Measurements from ENCODE around the gene WNK2.
A peak's percentile ranks its signal among the peaks of the same experiment; 100 is the strongest.

GRCh38 chr9:93302586-93303257 is 118.8 kb downstream of the WNK2 start:
- TF ChIP-seq POLR2A (IDR thresholded peaks at IDR 0.05; ENCODE audit: low read depth, low read length), result no peak
- TF ChIP-seq CTCF (IDR thresholded peaks at IDR 0.05; ENCODE audit: extremely low read depth in 1 of 2, insufficient read depth in 1 of 2, low read depth in 1 of 2, low read length in 2 of 2), result peak; percentile 53 to 82
- no peak for TF ChIP-seq MAX (IDR thresholded peaks at IDR 0.05; ENCODE audit: insufficient read depth, insufficient read length)
- TF ChIP-seq FOS (IDR thresholded peaks at IDR 0.05; ENCODE audit: borderline replicate concordance, insufficient read depth, low read length), result no peak
- no peak for TF ChIP-seq POLR2AphosphoS5 (IDR thresholded peaks at IDR 0.05; ENCODE audit: insufficient read depth, low read depth, low read length)
- no peak for TF ChIP-seq EZH2 (IDR thresholded peaks at IDR 0.05; ENCODE audit: borderline replicate concordance, low read depth, low read length, severe bottlenecking)

All from endothelial cell of umbilical vein (primary cell).